ENCODE measurements around the gene NDUFA8. TPM values are rescaled to one million over a fixed set of nuclear protein-coding genes. Genes with fewer than 3 reads are reported as not detected.

The NDUFA8 gene
- total RNA-seq, 1 donor from 2014 or later, result 40.2 TPM

DNA sequence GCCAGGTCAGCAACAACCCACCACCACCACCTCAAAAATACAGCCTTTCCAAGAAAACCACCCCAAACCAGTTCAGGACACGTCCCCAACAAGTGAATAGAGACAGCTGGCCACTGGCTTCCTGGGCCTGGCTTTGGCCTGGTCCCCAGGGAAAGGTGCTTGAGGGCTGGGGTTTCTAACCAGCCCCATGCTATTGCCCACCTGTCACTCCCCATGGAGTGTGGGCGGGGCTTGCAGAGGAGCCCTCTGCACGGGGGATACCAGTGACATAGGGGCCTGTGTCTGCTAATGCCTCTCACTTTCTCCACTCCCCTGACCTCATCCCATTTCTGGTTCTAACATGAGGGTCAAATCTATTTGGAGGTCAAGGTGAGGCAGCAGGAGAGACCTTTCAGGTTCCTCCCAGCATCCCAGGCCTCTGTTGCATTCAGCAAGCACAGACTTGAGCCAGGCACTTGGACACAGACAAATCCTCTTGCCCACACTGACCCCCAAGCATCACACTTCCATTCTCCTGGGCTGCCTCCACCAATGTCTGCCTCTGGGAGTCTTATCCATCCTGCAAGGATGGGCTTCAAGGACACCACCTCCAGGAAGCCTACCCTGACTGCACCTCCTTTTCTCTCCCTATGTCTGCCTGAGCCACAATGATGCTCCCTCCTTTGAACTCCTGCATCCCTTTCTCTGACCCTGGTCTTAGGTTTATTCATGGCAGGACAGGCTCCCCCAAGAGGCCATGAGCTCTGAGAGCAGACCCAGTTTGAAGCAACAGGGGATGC is 50.4 kb downstream of the NDUFA8 start:
- Histone ChIP-seq H3K4me1 (ENCODE audit: control insufficient read depth in 3 of 3, insufficient read depth in 3 of 3, low read length in 3 of 3) (peaks cover 0 to 4% (median 0%) of the 10 kb centered on the region in 3 donors), H3K27me3 (ENCODE audit: control insufficient read depth in 3 of 3, insufficient read depth in 3 of 3, low read length in 3 of 3) (no peaks in the 10 kb centered on the region), H3K4me3 (ENCODE audit: low read length in 3 of 3) (no peak overlapping the region), H3K27ac (ENCODE audit: low read depth, low read length) (no peak overlapping the region), H3K9me3 (ENCODE audit: control insufficient read depth in 3 of 3, low read length in 3 of 3) (no peaks in the 10 kb centered on the region), H3K36me3 (ENCODE audit: control insufficient read depth in 3 of 3, insufficient read depth in 3 of 3, low read length in 3 of 3) (no peaks in the 10 kb centered on the region), H3K9ac (ENCODE audit: low read depth in 1 of 3, low read length in 3 of 3) (peak overlapping the region in 1 of 3 donors; percentile 3)

DNA sequence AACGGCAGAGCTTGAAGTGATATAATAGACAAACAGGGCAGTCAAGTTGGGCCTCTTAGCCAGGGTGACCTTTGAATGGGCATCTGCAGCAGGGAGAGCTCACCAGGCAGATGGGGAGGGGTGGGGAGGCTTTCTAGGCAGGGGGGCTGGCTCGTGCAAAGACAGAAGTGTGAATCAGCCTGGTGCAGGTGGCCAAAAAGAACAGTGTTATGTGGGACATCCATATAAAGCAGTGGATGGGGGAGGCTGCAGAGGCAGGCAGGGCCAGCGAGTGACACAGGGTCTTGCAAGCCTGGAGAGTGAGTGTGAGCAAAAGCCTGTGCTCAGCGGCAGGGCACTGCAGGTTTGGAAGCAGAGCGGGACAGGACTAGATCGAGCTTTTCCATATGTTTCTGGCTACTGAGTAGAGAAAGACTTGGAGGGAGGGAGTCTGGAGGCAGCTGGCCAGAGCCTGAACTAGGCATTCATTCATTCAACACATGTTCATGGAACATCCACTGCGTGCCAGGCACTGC is 52.2 kb downstream of the NDUFA8 start:
- Histone ChIP-seq H3K27me3 (ENCODE audit: control insufficient read depth in 3 of 3, insufficient read depth in 3 of 3, low read length in 3 of 3) (no peaks in the 10 kb centered on the region), H3K4me3 (ENCODE audit: low read length in 3 of 3) (no peak overlapping the region), H3K27ac (ENCODE audit: low read depth, low read length) (no peak overlapping the region), H3K9me3 (ENCODE audit: control insufficient read depth in 3 of 3, low read length in 3 of 3) (no peaks in the 10 kb centered on the region), H3K36me3 (ENCODE audit: control insufficient read depth in 3 of 3, insufficient read depth in 3 of 3, low read length in 3 of 3) (no peaks in the 10 kb centered on the region), H3K4me1 (ENCODE audit: control insufficient read depth in 3 of 3, insufficient read depth in 3 of 3, low read length in 3 of 3) (peaks cover 0 to 4% (median 0%) of the 10 kb centered on the region in 3 donors), H3K9ac (ENCODE audit: low read depth in 1 of 3, low read length in 3 of 3) (no peak overlapping the region)

DNA sequence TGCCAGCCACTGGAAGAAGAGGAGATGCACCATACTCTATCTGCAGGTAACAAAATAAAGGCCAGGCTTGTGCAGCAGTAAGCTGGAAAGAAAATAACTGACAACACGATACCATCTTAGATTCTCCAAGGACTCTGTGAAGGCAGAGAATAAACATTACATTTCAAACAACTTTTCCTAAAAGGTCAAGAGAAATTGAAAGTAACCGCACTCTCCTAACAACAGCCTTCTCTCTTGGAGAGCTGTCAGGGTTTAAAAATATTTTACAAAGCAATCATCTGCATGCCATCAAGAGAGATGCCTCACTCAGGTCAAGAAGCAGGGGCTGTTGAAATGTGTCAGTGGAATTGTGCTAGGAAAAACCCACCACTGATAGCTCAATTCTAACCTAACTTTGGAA is 53.0 kb downstream of the NDUFA8 start:
- H3K9me3 ChIP-seq (ENCODE audit: control insufficient read depth in 3 of 3, low read length in 3 of 3), result no peaks in the 10 kb centered on the region

DNA sequence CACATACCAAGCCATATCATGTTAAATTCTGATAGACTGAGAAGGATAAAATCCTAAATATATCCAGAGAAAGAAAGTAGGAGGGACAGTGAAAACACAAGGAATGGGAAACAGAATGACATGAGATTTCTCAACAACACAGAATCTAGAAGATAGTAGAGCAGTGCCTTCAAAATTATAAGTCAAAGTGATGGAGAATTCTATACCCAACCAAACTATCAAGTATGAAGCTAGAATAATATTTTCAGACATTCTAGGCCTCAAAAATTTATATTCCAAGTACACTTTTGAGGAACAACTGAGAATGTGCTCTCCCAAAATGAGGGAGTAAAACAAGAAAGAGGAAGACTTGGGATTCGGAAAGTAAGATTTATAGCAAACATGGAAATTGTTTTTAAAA is 55.6 kb downstream of the NDUFA8 start:
- Histone ChIP-seq H3K9me3 (ENCODE audit: control insufficient read depth in 3 of 3, low read length in 3 of 3) (no peaks in the 10 kb centered on the region), H3K27ac (ENCODE audit: low read depth, low read length) (no peak overlapping the region), H3K9ac (ENCODE audit: low read depth in 1 of 3, low read length in 3 of 3) (no peak overlapping the region), H3K4me3 (ENCODE audit: low read length in 3 of 3) (no peak overlapping the region), H3K27me3 (ENCODE audit: control insufficient read depth in 3 of 3, insufficient read depth in 3 of 3, low read length in 3 of 3) (no peaks in the 10 kb centered on the region), H3K4me1 (ENCODE audit: control insufficient read depth in 3 of 3, insufficient read depth in 3 of 3, low read length in 3 of 3) (peaks cover 0 to 4% (median 4%) of the 10 kb centered on the region in 3 donors), H3K36me3 (ENCODE audit: control insufficient read depth in 3 of 3, insufficient read depth in 3 of 3, low read length in 3 of 3) (no peaks in the 10 kb centered on the region)

More for the DNA sequence above, 53.0 kb downstream of the NDUFA8 start:
- no peak overlapping the region for H3K27ac ChIP-seq (ENCODE audit: low read depth, low read length)
- H3K27me3 ChIP-seq (ENCODE audit: control insufficient read depth in 3 of 3, insufficient read depth in 3 of 3, low read length in 3 of 3), result no peaks in the 10 kb centered on the region
- no peaks in the 10 kb centered on the region for H3K36me3 ChIP-seq (ENCODE audit: control insufficient read depth in 3 of 3, insufficient read depth in 3 of 3, low read length in 3 of 3)
- no peak overlapping the region for H3K4me3 ChIP-seq (ENCODE audit: low read length in 3 of 3)
- H3K4me1 ChIP-seq (ENCODE audit: control insufficient read depth in 3 of 3, insufficient read depth in 3 of 3, low read length in 3 of 3), result peaks cover 0 to 4% (median 0%) of the 10 kb centered on the region in 3 donors
- H3K9ac ChIP-seq (ENCODE audit: low read depth in 1 of 3, low read length in 3 of 3), result no peak overlapping the region

DNA sequence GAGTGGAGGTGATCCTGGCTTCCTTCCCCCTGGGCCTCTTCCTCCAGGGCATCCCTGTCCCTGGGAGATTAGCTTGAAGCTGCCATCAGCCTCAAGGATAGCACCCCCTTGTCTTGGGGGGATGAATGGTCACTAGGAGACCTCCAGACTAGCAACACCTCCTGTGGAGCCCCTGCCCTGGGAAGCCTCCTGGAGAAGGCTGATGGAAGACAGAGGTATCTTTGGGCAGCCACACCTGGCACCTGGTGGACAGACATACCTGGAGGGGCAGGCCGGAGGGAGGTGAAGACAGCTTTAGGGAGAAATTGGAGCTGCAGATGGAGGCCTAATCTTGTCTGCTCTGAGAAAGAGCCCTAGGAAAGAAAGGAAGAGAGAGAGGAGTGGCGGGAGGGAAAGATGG is 57.4 kb downstream of the NDUFA8 start:
- no peaks in the 10 kb centered on the region for H3K27me3 ChIP-seq (ENCODE audit: control insufficient read depth in 3 of 3, insufficient read depth in 3 of 3, low read length in 3 of 3)

DNA sequence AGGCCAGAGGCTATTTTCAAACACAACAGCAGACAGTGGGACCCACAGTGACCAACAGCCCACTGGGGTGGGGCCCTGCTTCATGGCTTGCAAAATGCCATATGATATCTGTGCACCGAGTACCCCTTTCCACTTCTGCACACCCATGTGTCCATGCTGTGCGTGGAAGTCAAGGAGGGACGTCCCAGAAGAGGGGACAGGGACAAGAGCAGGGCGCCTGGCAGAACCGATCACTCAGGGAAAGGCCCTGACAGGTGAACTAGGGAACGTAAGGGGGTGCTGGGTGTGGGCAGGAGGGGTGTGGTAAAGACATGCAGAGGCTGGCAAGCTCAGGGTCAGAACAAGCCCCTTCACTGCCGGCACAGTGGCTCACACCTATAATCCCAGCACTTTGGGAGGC is 58.8 kb downstream of the NDUFA8 start:
- Histone ChIP-seq H3K4me3 (ENCODE audit: low read length in 3 of 3) (no peak overlapping the region), H3K4me1 (ENCODE audit: control insufficient read depth in 3 of 3, insufficient read depth in 3 of 3, low read length in 3 of 3) (peaks cover 0 to 12% (median 4%) of the 10 kb centered on the region in 3 donors), H3K27ac (ENCODE audit: low read depth, low read length) (no peak overlapping the region), H3K36me3 (ENCODE audit: control insufficient read depth in 3 of 3, insufficient read depth in 3 of 3, low read length in 3 of 3) (no peaks in the 10 kb centered on the region), H3K9ac (ENCODE audit: low read depth in 1 of 3, low read length in 3 of 3) (no peak overlapping the region), H3K27me3 (ENCODE audit: control insufficient read depth in 3 of 3, insufficient read depth in 3 of 3, low read length in 3 of 3) (no peaks in the 10 kb centered on the region), H3K9me3 (ENCODE audit: control insufficient read depth in 3 of 3, low read length in 3 of 3) (no peaks in the 10 kb centered on the region)

More for the DNA sequence above, 57.4 kb downstream of the NDUFA8 start:
- Histone ChIP-seq H3K4me3 (ENCODE audit: low read length in 3 of 3) (no peak overlapping the region), H3K4me1 (ENCODE audit: control insufficient read depth in 3 of 3, insufficient read depth in 3 of 3, low read length in 3 of 3) (peaks cover 0 to 13% (median 4%) of the 10 kb centered on the region in 3 donors), H3K36me3 (ENCODE audit: control insufficient read depth in 3 of 3, insufficient read depth in 3 of 3, low read length in 3 of 3) (no peaks in the 10 kb centered on the region), H3K9ac (ENCODE audit: low read depth in 1 of 3, low read length in 3 of 3) (no peak overlapping the region), H3K27ac (ENCODE audit: low read depth, low read length) (no peak overlapping the region), H3K9me3 (ENCODE audit: control insufficient read depth in 3 of 3, low read length in 3 of 3) (no peaks in the 10 kb centered on the region)

DNA sequence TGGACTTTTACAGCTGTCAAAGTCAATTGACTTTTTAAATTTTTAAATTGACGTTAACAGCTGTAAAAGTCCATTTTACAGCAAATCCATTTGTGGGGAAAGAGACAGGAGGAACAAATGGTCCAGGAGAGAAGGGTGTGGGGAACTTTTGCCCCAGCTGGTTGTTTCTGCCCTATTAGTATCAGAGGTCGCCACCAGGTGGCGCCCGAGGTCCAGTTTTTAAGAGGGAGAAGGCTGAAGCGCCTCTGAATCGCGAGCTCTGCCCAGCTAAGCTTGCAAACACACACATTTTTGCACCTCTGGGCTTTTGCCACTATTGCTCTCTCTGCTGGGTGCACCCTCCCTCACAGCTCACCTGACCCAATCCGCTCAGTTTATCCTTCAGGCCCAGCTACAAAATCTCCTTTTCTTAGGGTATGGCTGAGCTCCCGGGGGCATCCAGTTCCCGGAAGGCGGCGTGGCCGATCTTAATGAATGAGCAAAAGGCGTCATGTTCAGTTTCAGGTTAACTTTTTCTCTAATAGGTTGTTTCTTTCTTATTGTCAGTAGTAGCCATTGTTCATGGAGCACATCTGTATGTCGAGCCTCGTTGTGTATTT is 60.2 kb downstream of the NDUFA8 start:
- peak overlapping the region in 2 of 3 donors; percentile 3 to 68 for H3K9ac ChIP-seq (ENCODE audit: low read depth in 1 of 3, low read length in 3 of 3)
- no peaks in the 10 kb centered on the region for H3K9me3 ChIP-seq (ENCODE audit: control insufficient read depth in 3 of 3, low read length in 3 of 3)
- H3K36me3 ChIP-seq (ENCODE audit: control insufficient read depth in 3 of 3, insufficient read depth in 3 of 3, low read length in 3 of 3), result no peaks in the 10 kb centered on the region
- peaks cover 3 to 12% (median 8%) of the 10 kb centered on the region in 3 donors for H3K4me1 ChIP-seq (ENCODE audit: control insufficient read depth in 3 of 3, insufficient read depth in 3 of 3, low read length in 3 of 3)
- peak overlapping the region; percentile 47 to 65 (median 47) for H3K4me3 ChIP-seq (ENCODE audit: low read length in 3 of 3)
- H3K27ac ChIP-seq (ENCODE audit: low read depth, low read length), result no peak overlapping the region
- H3K27me3 ChIP-seq (ENCODE audit: control insufficient read depth in 3 of 3, insufficient read depth in 3 of 3, low read length in 3 of 3), result no peaks in the 10 kb centered on the region

DNA sequence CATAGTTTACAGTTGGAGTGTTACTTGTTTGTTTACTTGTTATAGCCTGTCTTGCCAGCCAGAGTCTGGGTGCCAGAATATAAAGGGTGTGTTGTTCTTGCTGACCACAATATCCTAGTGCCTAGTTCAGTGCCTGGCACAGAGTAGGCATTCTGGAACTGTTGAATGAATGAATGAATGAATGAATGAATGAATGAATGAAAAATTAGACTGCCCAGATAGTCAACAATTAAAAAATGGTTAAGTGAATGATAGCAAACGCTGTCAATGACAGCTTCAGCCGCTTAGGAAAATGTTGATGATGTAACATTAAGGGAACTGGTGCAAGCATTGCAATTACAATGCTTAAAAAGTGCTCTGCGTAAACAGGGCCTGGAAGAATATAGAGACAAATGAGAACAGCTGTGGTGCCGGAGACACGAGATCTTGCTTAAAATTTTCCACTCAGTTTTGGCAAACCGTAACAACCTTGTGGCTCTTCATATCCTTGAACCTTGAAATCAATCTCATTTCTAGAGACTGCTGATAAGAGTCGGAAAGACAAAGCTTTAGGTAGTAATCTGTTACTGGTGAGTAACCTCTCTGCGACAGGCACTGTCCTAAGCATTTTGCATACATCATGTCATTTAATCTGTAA is 61.8 kb downstream of the NDUFA8 start:
- Histone ChIP-seq H3K36me3 (ENCODE audit: control insufficient read depth in 3 of 3, insufficient read depth in 3 of 3, low read length in 3 of 3) (no peaks in the 10 kb centered on the region), H3K9me3 (ENCODE audit: control insufficient read depth in 3 of 3, low read length in 3 of 3) (no peaks in the 10 kb centered on the region), H3K27ac (ENCODE audit: low read depth, low read length) (no peak overlapping the region), H3K9ac (ENCODE audit: low read depth in 1 of 3, low read length in 3 of 3) (no peak overlapping the region), H3K27me3 (ENCODE audit: control insufficient read depth in 3 of 3, insufficient read depth in 3 of 3, low read length in 3 of 3) (no peaks in the 10 kb centered on the region), H3K4me1 (ENCODE audit: control insufficient read depth in 3 of 3, insufficient read depth in 3 of 3, low read length in 3 of 3) (peaks cover 7 to 16% (median 12%) of the 10 kb centered on the region in 3 donors), H3K4me3 (ENCODE audit: low read length in 3 of 3) (no peak overlapping the region)

DNA sequence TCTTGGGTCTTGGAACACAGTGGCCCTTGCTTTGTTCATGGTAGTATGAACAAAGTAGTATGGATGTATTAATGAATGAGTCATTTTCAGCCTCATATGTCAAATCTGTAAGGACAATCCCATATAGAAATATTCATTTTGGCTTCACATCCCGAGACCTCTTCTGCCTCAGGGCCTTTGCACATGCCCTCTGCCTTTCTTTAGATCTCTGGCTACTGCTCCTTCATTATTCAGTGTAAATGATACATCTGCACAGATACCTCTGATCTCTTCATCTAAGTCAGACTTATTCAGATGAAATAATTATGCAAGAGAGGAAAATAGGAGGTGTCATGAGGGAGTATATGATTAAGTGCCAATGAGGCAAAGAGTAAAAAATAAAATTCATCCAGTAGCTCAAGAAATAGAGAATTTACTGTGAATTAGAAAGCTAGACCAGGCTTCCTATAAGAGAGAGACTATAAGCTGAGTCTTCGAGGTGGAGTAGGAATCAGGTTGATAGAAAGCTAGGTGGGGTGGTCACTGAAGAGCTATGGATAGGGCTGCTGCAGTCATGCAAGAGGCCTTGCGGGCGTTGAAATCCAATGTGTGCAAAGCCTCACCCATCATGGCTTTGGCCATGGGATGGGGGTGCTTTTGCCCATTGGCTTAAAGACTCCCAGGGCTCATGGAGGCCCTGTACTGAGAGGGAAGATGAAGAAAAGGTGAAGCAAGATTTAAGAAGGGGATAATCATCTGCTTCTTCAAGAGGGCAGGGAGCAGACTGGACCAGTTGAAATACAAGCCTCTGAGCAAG is 62.8 kb downstream of the NDUFA8 start:
- Histone ChIP-seq H3K27ac (ENCODE audit: low read depth, low read length) (no peak overlapping the region), H3K4me3 (ENCODE audit: low read length in 3 of 3) (no peak overlapping the region), H3K36me3 (ENCODE audit: control insufficient read depth in 3 of 3, insufficient read depth in 3 of 3, low read length in 3 of 3) (no peaks in the 10 kb centered on the region), H3K27me3 (ENCODE audit: control insufficient read depth in 3 of 3, insufficient read depth in 3 of 3, low read length in 3 of 3) (no peaks in the 10 kb centered on the region), H3K9ac (ENCODE audit: low read depth in 1 of 3, low read length in 3 of 3) (no peak overlapping the region), H3K4me1 (ENCODE audit: control insufficient read depth in 3 of 3, insufficient read depth in 3 of 3, low read length in 3 of 3) (peaks cover 14 to 25% (median 18%) of the 10 kb centered on the region in 3 donors), H3K9me3 (ENCODE audit: control insufficient read depth in 3 of 3, low read length in 3 of 3) (no peaks in the 10 kb centered on the region)

All from skeletal muscle tissue (tissue), 4 donors.